H1 (cell line): ENCODE results near the gene KIF2C. TPM values are rescaled to one million over a fixed set of nuclear protein-coding genes. Genes with fewer than 3 reads are reported as not detected.

Experiments
- CTCF ChIA-PET: fragments of 300-600 bp; sonication (Branson Sonifier 250); formaldehyde crosslinking; loops from one replicate; lab custom pipeline; 2021; ENCODE audit not compliant: partially characterized antibody; lab: Charles Lee
- POLR2A ChIA-PET: fragments of 300-600 bp; sonication (Branson Sonifier 250); formaldehyde crosslinking; loops from one replicate; lab custom pipeline; 2021; ENCODE audit warnings: inconsistent platforms; ENCODE audit not compliant: partially characterized antibody; lab: Charles Lee
- DNase-seq, 2 experiments: peaks; one replicate each; pipeline versions ENCODE4 v3.0.0 to v3.0.0-alpha.2; 2010 to 2022; ENCODE audit warnings: low spot score in 2 of 2, low read depth in 1 of 2, mixed read lengths in 1 of 2
- FAIRE-seq: peaks from 2 replicates; lab custom pipeline; 2011; peaks lifted over from hg19 to GRCh38; lab: Jason Lieb, UNC
- H2AFZ ChIP-seq: 2 replicates; pipeline ENCODE4 v1.8.1; 2012; ENCODE audit warnings: low read length, inconsistent platforms
- H2AK5ac ChIP-seq: 2 replicates; pipeline ENCODE4 v1.6.1; 2013; ENCODE audit warnings: low read depth, low read length
- H2BK120ac ChIP-seq: replicated peaks from 2 replicates; pipeline ENCODE3; 2013; ENCODE audit warnings: low read depth, low read length, inconsistent platforms
- H2BK12ac ChIP-seq: 2 replicates; pipeline ENCODE4 v1.6.1; 2013; ENCODE audit warnings: low read depth, low read length
- H2BK15ac ChIP-seq: 2 replicates; pipeline ENCODE4 v1.6.1; 2013; ENCODE audit warnings: low read length
- H2BK20ac ChIP-seq: 2 replicates; pipeline ENCODE4 v1.6.1; 2013; ENCODE audit warnings: low read length
- H2BK5ac ChIP-seq: 2 replicates; pipeline ENCODE4 v1.6.1; 2013; ENCODE audit warnings: low read depth, low read length
- H3K14ac ChIP-seq: 2 replicates; pipeline ENCODE4 v1.6.1; 2013; ENCODE audit warnings: inconsistent platforms; ENCODE audit not compliant: insufficient read length
- H3K18ac ChIP-seq: 2 replicates; pipeline ENCODE4 v1.6.1; 2013; ENCODE audit warnings: low read length; ENCODE audit errors: extremely low read depth
- H3K23ac ChIP-seq: 2 replicates; pipeline ENCODE4 v1.6.1; 2013; ENCODE audit warnings: inconsistent platforms; ENCODE audit not compliant: insufficient read length
- H3K23me2 ChIP-seq: 2 replicates; pipeline ENCODE4 v1.6.1; 2013; ENCODE audit warnings: low read depth, low read length
- H3K27ac ChIP-seq: 2 replicates; pipeline ENCODE4 v1.6.1; 2011; ENCODE audit warnings: low read depth, low read length, inconsistent platforms
- H3K27me3 ChIP-seq, 4 experiments: replicated peaks in 1 of 4; 1 replicate in 1 of 4; 2 replicates in 3 of 4; pipeline versions ENCODE4 v1.6.1 to v1.8.1; 2011 to 2013; ENCODE audit warnings: low read length in 3 of 4, mild to moderate bottlenecking in 3 of 4, inconsistent platforms in 2 of 4, mixed read lengths in 2 of 4, moderate library complexity in 1 of 4; ENCODE audit not compliant: control insufficient read depth in 3 of 4, insufficient read depth in 3 of 4; ENCODE audit errors: extremely low read depth in 1 of 4
- H3K36me3 ChIP-seq, 4 experiments: 2 replicates each; pipeline versions ENCODE4 v1.6.1 to v1.8.1; 2011 to 2013; ENCODE audit warnings: mild to moderate bottlenecking in 4 of 4, low read length in 3 of 4, moderate library complexity in 2 of 4, control low read depth in 1 of 4, inconsistent platforms in 1 of 4; ENCODE audit not compliant: insufficient read depth in 4 of 4, control insufficient read depth in 2 of 4
- H3K4ac ChIP-seq: replicated peaks from 2 replicates; pipeline ENCODE3; 2013; ENCODE audit warnings: low read length, low read depth, mixed read lengths, inconsistent platforms; ENCODE audit not compliant: insufficient read length
- H3K4me1 ChIP-seq, 4 experiments: replicated peaks in 1 of 4; 1 replicate in 1 of 4; 2 replicates in 3 of 4; pipeline versions ENCODE4 v1.6.1 to v1.8.1; 2011 to 2013; ENCODE audit warnings: low read length in 3 of 4, inconsistent platforms in 2 of 4, mixed read lengths in 1 of 4; ENCODE audit not compliant: insufficient read depth in 4 of 4, control insufficient read depth in 3 of 4
- H3K4me2 ChIP-seq, 2 experiments: 2 replicates each; pipeline versions ENCODE4 v1.6.1 to v1.8.1; 2011 to 2013; ENCODE audit warnings: low read depth in 2 of 2, low read length in 2 of 2, control low read depth in 1 of 2, inconsistent platforms in 1 of 2, mild to moderate bottlenecking in 1 of 2; ENCODE audit not compliant: insufficient read depth in 1 of 2
- H3K4me3 ChIP-seq, 4 experiments: fragments of 200-600, 300-600 bp in 1 of 4; sonication (generic), shearing (Covaris generic), sonication (Bioruptor Twin) in 1 of 4; 2 replicates each; pipeline versions ENCODE4 v1.5.1 to v1.8.1; 2011 to 2016; ENCODE audit warnings: low read length in 4 of 4, low read depth in 3 of 4, control low read depth in 2 of 4, inconsistent platforms in 2 of 4, mild to moderate bottlenecking in 2 of 4, mixed read lengths in 1 of 4, moderate library complexity in 1 of 4; ENCODE audit not compliant: insufficient read depth in 2 of 4; ENCODE audit errors: extremely low read depth in 1 of 4
- H3K56ac ChIP-seq: replicated peaks from 2 replicates; pipeline ENCODE3; 2013; ENCODE audit warnings: low read depth, mild to moderate bottlenecking, mixed read lengths, low read length, inconsistent platforms; ENCODE audit not compliant: insufficient read length
- H3K79me1 ChIP-seq: 2 replicates; pipeline ENCODE4 v1.6.1; 2013; ENCODE audit warnings: low read depth, low read length, control low read depth
- H3K79me2 ChIP-seq, 2 experiments: 2 replicates each; pipeline versions ENCODE4 v1.6.1 to v1.8.1; 2012 to 2013; ENCODE audit warnings: low read length in 2 of 2, mild to moderate bottlenecking in 2 of 2, inconsistent platforms in 1 of 2; ENCODE audit not compliant: insufficient read depth in 2 of 2, control insufficient read depth in 1 of 2
- H3K9ac ChIP-seq, 4 experiments: replicated peaks in 1 of 4; 1 replicate in 1 of 4; 2 replicates in 3 of 4; pipeline versions ENCODE4 v1.6.1 to v1.8.1; 2011 to 2013; ENCODE audit warnings: low read depth in 3 of 4, low read length in 3 of 4, control low read depth in 2 of 4, mild to moderate bottlenecking in 2 of 4, moderate library complexity in 2 of 4, inconsistent platforms in 1 of 4; ENCODE audit errors: extremely low read depth in 1 of 4
- H3K9me3 ChIP-seq, 2 experiments: 2 replicates each; pipeline versions ENCODE4 v1.6.1 to v1.8.1; 2012 to 2013; ENCODE audit warnings: mild to moderate bottlenecking in 2 of 2, moderate library complexity in 2 of 2, control low read depth in 1 of 2, inconsistent platforms in 1 of 2, low read depth in 1 of 2, low read length in 1 of 2, mixed read lengths in 1 of 2; ENCODE audit not compliant: insufficient read depth in 2 of 2
- H4K20me1 ChIP-seq, 2 experiments: replicated peaks in 1 of 2; 2 replicates each; pipeline versions ENCODE3 to v1.8.1; 2011 to 2013; ENCODE audit warnings: inconsistent platforms in 2 of 2, low read length in 2 of 2, mild to moderate bottlenecking in 1 of 2; ENCODE audit not compliant: insufficient read depth in 2 of 2, control insufficient read depth in 1 of 2
- H4K5ac ChIP-seq: 2 replicates; pipeline ENCODE4 v1.6.1; 2013; ENCODE audit warnings: low read length, low read depth, mixed read lengths, inconsistent platforms; ENCODE audit not compliant: insufficient read length
- H4K8ac ChIP-seq: 2 replicates; pipeline ENCODE4 v1.8.0; 2013; ENCODE audit warnings: mild to moderate bottlenecking, moderate library complexity, low read length, inconsistent platforms; ENCODE audit not compliant: insufficient read depth; ENCODE audit errors: extremely low read depth
- H4K91ac ChIP-seq: replicated peaks from 2 replicates; pipeline ENCODE3; 2013; ENCODE audit warnings: low read length, mixed read lengths, inconsistent platforms; ENCODE audit not compliant: insufficient read length
- WGBS, 2 experiments: shearing (Covaris generic) in 1 of 2; methylation state at CpG; one replicate each; pipeline versions ENCODE4 v1.1.6 to v1.1.7; 2013 to 2015; ENCODE audit warnings: low lambda C conversion rate in 2 of 2, mixed read lengths in 2 of 2, inconsistent platforms in 1 of 2, low coverage in 1 of 2, missing lambda C conversion rate in 1 of 2; ENCODE audit not compliant: insufficient replicate concordance in 2 of 2, insufficient coverage in 1 of 2, insufficient read length in 1 of 2; ENCODE audit errors: extremely low coverage in 1 of 2, missing lambda C conversion rate in 1 of 2; 5-methylcytosine and 5-hydroxymethylcytosine counted together
- polyA plus RNA-seq, 7 experiments: library from polyadenylated mRNA; depleted of rRNA in 3 of 7; stranded (reverse) in 5 of 7; unstranded in 2 of 7; fragments of >200 nt in 5 of 7; fragments of 200-250 nt in 2 of 7; gene quantifications; 1 replicate in 5 of 7; 2 replicates in 1 of 7; 4 replicates in 1 of 7; pipeline versions ENCODE4 v1.2.1 to v1.2.3, GENCODE V29; 2011 to 2013; ENCODE audit warnings: missing spikeins in 2 of 7, mixed read lengths in 2 of 7
- total RNA-seq: library from RNA; stranded (reverse); fragmentation: NEBNext Ultra II Directional; extraction: Animal tissue kit (Norgen Biotek cat#: 25700); gene quantifications from 2 replicates; pipeline ENCODE4 v1.2.1, GENCODE V29; 2021
- TF ChIP-seq, protein P1 (sequence below): IDR thresholded peaks from 2 replicates; pipeline ENCODE4 v1.6.1; 2012; ENCODE audit warnings: low read length, inconsistent platforms

The KIF2C gene
- total and polyA plus RNA-seq, 2 of the 8 experiments (the other 6 are each of a cell fraction or from before 2014, with no cell fraction given), result 41.8 to 68.1 TPM

- peaks cover 4 to 18% (median 14%) of the 10 kb centered on the region in 4 experiments for H3K4me1 ChIP-seq
- 0 out of 2 replicates have a peak, but pooled peaks cover 2% of the 10 kb centered on the region for H3K79me1 ChIP-seq
- peak overlapping the region; percentile 64 to 74 for H3K4me2 ChIP-seq
- peaks cover 6% of the 10 kb centered on the region; the same call in 1 of the 2 replicates for H3K23me2 ChIP-seq
- H3K14ac ChIP-seq, result no peak overlapping the region
- no peaks in the 10 kb centered on the region for H3K79me2 ChIP-seq
- peak overlapping the region in 2 of 4 experiments; percentile 17 to 45; a peak in 1 of 7 replicates for H3K9ac ChIP-seq
- H4K8ac ChIP-seq, result no peak overlapping the region; the same call in 1 of the 2 replicates
- H3K27ac ChIP-seq, result no peak overlapping the region
- no peaks in the 10 kb centered on the region for H3K9me3 ChIP-seq
- FAIRE-seq, result no peak
- no peak overlapping the region for H3K23ac ChIP-seq
- H2BK15ac ChIP-seq, result peak overlapping the region; percentile 99
- no peak for DNase-seq
- no peak overlapping the region for H2AFZ ChIP-seq
- H4K20me1 ChIP-seq, result no peaks in the 10 kb centered on the region
- peaks cover 0 to 7% (median 2%) of the 10 kb centered on the region in 4 experiments; a peak in 3 of 7 replicates for H3K27me3 ChIP-seq
- H3K4me3 ChIP-seq, result peak overlapping the region; percentile 17 to 58 (median 46); a peak in 7 of 8 replicates
- H4K5ac ChIP-seq, result no peak overlapping the region
- 0 out of 2 replicates have a peak overlapping the region, but pooled peaks have one; percentile 75 for H2BK20ac ChIP-seq
- H3K56ac ChIP-seq, result no peak overlapping the region
- WGBS, 2 experiments, result 84% methylated on average over 7 of the region's 9 CpGs; no CpG with 5 or more reads in 1 of the 2 experiments
- CTCF ChIA-PET, result interaction anchor here (0.6 to 10.4 kb wide), 21 partner anchors 10 to 815 kb away, joined by 3 to 67 read pairs (median 6); partner anchors contain the start of genes BTBD19, DYNLT4, HECTD3 and PLK3
- H2BK120ac ChIP-seq, result no peak overlapping the region
- peak overlapping the region; percentile 96; the same call in 1 of the 2 replicates for H2BK12ac ChIP-seq
- no peak overlapping the region for H3K4ac ChIP-seq
- POLR2A ChIA-PET, result interaction anchor here (1.0 to 23.6 kb wide), 10 partner anchors 9 to 61 kb away, joined by 3 to 428 read pairs (median 20); partner anchors contain the start of genes BTBD19, DYNLT4, PLK3 and RNU5D-1
- H3K18ac ChIP-seq, result peak overlapping the region; percentile 97
- no peak overlapping the region for H2AK5ac ChIP-seq
- H4K91ac ChIP-seq, result peak overlapping the region; percentile 90
- H3K36me3 ChIP-seq, result no peaks in the 10 kb centered on the region
- peak overlapping the region; percentile 60; the same call in 1 of the 2 replicates for H2BK5ac ChIP-seq
- TF ChIP-seq, protein P1, sequence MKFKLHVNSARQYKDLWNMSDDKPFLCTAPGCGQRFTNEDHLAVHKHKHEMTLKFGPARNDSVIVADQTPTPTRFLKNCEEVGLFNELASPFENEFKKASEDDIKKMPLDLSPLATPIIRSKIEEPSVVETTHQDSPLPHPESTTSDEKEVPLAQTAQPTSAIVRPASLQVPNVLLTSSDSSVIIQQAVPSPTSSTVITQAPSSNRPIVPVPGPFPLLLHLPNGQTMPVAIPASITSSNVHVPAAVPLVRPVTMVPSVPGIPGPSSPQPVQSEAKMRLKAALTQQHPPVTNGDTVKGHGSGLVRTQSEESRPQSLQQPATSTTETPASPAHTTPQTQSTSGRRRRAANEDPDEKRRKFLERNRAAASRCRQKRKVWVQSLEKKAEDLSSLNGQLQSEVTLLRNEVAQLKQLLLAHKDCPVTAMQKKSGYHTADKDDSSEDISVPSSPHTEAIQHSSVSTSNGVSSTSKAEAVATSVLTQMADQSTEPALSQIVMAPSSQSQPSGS, result no peak
These were observed 47.3 kb downstream of the KIF2C start for GRCh38 chr1:44786841-44787426.
